Measurements from ENCODE around the gene CKLF.
"Not testable (repeated sequence)": the region's sequence is repeated elsewhere in the genome, so short reads cannot be mapped to it uniquely, and the experiment has no call there.

CKLF gene

GRCh38 chr16:66552286-66553177 lies at the start of gene CKLF:
CKLF (plus strand) TSS chr16:66552576; CDS start chr16:66552716, 140 bp downstream.
- DNase-seq: peak; percentile 20

GRCh38 chr16:66503030-66503429 lies 49.3 kb upstream of the CKLF start:
- DNase-seq: no peak

- no peak for DNase-seq
These were observed 48.8 kb upstream of the CKLF start for GRCh38 chr16:66503612-66504011.

- DNase-seq: no peak
These were observed 44.6 kb upstream of the CKLF start for GRCh38 chr16:66507731-66508239.

- DNase-seq: no peak
These were observed 44.0 kb upstream of the CKLF start for GRCh38 chr16:66508248-66508913.

GRCh38 chr16:66508914-66509496 lies 43.4 kb upstream of the CKLF start:
- DNase-seq: no peak

GRCh38 chr16:66509576-66509975 lies 42.8 kb upstream of the CKLF start:
- DNase-seq: no peak

GRCh38 chr16:66510298-66510697 lies 42.1 kb upstream of the CKLF start:
- DNase-seq: peak; percentile 47

- peak; percentile 69 for DNase-seq
These were observed 41.4 kb upstream of the CKLF start for GRCh38 chr16:66510711-66511601.

- DNase-seq: no peak
These were observed 40.6 kb upstream of the CKLF start for GRCh38 chr16:66511602-66512271.

- no peak for DNase-seq
These were observed 39.9 kb upstream of the CKLF start for GRCh38 chr16:66512272-66513110.

GRCh38 chr16:66513111-66513723 lies 39.2 kb upstream of the CKLF start:
- DNase-seq: no peak

GRCh38 chr16:66514391-66514790 lies 38.0 kb upstream of the CKLF start:
- DNase-seq: not testable (repeated sequence)

- DNase-seq: not testable (repeated sequence)
These were observed 37.3 kb upstream of the CKLF start for GRCh38 chr16:66514980-66515595.

- no peak for DNase-seq
These were observed 36.5 kb upstream of the CKLF start for GRCh38 chr16:66515596-66516508.

- no peak for DNase-seq
These were observed 35.9 kb upstream of the CKLF start for GRCh38 chr16:66516509-66516807.

GRCh38 chr16:66516808-66517585 lies 35.4 kb upstream of the CKLF start:
- peak; percentile 74 for DNase-seq

- no peak for DNase-seq
These were observed 34.7 kb upstream of the CKLF start for GRCh38 chr16:66517586-66518263.

Data from DMS79 (cell line).